HG03039 (cell line): ENCODE data around the gene EEIG1.

Source experiments
- ATAC-seq: cut with Tn5 transposase; IDR thresholded peaks from one replicate; pipeline ENCODE4 v1.9.1; 2021; ENCODE audit warnings: mild to moderate bottlenecking, moderate library complexity; ENCODE audit not compliant: unreplicated experiment

The EEIG1 gene

GRCh38 chr9:128001779-128002298, 21.1 kb upstream of the EEIG1 start:
- no peak for ATAC-seq

DNA sequence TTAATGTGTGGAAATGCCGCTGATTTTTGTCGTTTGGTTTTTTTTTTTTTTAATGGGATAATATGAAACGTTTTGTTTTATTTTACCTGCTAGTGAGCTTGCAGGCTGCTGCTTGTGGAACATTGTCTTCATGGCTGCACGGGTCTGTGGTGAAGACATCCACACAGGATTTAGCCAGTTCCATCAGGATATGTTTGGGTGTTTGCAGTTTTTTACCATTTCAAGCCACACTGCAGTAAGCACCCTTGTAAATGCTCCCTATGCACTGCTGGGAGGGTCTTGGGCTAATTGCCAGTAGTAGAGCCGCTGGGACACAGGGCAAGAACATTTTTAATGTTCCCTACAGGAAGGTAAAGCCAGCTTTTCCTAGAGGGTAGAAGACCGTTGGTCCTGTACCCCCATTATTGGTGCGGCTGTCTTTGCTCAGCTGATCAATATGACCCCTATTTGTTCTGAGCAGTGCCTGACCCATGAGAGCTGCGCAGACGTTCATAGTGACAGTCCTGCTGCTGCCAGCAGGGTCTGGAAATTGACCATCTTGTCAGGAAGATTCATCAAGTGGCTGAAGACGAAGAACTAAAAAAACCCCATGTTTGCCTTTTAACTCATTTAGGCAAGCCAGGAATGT, 20.5 kb upstream of the EEIG1 start:
- ATAC-seq = no peak

- ATAC-seq = no peak
Measured at GRCh38 chr9:127999461-127999860, 18.7 kb upstream of the EEIG1 start.

DNA sequence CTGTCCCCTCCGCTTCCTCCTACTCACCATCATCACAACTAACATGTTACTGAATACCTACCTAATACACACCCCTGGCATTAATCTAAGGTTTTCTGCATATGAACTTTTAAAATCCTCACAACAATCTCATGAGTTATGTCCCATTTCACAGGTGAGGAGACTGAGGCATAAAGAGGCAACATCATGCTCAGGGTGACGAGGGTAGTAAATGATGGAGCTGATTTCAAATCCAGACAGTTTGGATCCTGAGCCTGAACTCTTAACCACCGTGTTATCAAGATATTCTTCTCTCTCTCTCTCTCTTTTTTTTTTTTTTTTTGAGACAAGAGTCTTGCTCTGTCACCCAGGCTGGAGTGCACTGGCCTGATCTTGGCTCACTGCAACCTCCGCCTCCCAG, 12.9 kb upstream of the EEIG1 start:
- no peak for ATAC-seq

- ATAC-seq = no peak
Measured at GRCh38 chr9:127991757-127992274, 11.0 kb upstream of the EEIG1 start.

DNA sequence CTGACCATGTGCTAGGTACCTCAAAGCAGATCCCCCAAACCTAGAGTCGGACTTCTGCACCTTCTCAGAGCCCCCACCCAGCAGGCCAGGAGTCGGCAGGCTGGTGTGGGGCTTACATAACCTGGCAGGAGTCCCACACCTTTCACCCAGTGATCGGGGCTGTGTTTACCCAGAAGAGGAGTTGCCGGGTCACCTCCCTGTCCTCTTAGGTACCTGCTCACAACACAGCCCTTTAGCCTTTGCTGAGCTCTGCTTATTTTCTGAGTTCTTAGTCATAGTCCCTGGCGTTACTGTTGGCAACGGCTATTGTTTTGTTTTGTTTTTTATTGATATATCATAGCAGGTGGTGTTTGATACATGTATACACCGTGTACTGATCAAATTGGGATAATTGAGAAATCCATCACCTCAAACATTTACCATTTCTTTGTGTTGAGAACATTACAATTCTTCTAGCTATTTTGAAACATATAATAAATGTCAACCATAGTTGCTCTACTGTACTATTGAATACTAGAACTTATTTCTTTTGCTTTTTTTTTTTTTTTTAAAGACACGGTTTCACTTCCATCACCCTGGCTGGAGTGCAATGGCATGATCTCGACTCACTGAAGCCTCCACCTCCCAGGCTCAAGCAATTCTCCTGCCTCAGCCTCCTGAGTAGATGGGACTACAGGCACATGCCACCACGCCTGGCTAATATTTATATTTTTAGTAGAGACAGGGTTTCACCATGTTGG, 10.4 kb upstream of the EEIG1 start:
- no peak for ATAC-seq

- no peak for ATAC-seq
Measured at GRCh38 chr9:127990554-127990953, 9.8 kb upstream of the EEIG1 start.

DNA sequence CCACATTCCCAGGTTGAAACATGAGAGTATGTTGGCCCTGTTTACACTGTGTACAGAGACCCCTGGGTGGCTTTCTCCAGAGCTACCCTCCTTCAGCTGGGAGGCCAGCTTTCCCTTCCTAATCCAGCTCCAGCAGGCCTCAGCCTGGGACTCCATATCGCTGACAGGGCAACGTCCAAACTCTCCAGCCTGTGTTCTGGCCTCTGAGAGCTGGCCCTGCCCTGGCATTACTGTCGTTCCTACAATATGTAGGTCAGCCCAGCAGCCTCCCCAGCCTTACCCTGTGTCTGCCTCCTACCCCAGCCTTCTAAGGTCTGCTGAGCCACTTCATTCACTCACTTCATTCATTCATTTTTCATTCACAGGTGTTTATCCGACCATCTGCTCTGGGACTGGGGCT, 8.3 kb upstream of the EEIG1 start:
- no peak for ATAC-seq

DNA sequence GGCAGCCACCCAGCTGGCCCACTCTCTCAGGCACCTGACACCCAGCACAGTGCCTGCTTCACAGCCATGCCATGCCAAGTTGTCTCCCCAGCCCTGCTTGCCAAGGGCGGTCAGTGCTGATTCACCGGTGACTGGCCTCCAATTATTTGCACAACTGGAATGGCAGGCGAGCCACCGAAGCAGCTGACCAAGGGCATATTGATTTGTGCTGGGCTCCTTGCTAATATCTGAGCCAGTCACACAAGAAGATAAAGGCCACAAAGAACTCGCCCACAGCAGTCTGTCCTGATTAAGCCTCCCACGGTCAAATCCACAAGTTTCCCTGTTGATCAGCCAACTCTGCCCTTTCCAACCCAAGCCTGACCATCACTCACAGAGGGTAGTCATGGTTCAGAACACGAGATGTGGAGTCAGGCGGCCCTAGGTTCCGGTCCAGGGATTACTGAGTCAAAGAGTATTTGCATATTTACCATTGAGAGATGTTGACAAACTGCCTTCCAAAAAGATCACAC, 6.4 kb upstream of the EEIG1 start:
- ATAC-seq = no peak

- ATAC-seq = no peak
Measured at GRCh38 chr9:127985011-127985410, 4.2 kb upstream of the EEIG1 start.

DNA sequence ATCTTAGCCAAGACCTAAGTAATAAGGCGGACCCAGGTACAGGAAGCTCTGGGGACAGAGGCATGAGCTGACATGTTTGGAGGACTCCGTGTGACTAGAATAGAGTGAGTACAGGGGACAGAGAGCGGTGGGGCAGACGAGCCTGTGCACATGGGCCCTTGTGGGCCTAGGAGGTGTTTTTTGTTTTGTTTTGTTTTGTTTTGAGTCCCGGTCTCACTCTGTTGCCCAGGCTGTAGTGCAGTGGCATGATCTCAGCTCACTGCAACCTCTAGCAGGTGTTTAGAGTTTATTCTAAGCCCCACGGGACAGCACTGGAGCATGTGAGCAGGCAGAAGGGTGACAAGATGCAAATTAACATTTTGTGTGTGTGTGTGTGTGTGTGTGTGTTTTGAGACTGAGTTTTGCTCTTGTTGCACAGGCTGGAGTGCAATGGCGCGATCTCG, 3.1 kb upstream of the EEIG1 start:
- no peak for ATAC-seq

GRCh38 chr9:127982912-127983311, 2.1 kb upstream of the EEIG1 start:
- ATAC-seq = no peak

- ATAC-seq = no peak
Measured at GRCh38 chr9:127981559-127982121, 851 bp upstream of the EEIG1 start.

GRCh38 chr9:127980060-127980705, 606 bp downstream of the EEIG1 start:
- ATAC-seq = peak; percentile 36

GRCh38 chr9:127979333-127980059, 1.3 kb downstream of the EEIG1 start:
- no peak for ATAC-seq

DNA sequence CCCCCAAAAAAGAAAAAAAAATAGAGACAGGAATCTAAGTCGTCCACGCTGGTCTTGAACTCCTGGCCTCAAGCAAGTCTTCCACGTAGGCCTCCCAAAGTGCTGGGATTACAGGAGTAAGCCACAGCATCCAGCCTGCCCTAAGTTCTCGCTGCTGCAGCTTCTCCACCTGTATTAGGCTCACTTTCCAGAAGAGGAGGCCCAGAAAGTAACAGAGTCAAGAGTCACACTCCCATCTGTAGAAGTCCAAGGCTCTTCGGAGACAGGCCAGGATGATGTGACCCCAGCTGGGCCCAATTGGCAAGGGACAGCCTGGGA, 1.8 kb downstream of the EEIG1 start:
- ATAC-seq = no peak

DNA sequence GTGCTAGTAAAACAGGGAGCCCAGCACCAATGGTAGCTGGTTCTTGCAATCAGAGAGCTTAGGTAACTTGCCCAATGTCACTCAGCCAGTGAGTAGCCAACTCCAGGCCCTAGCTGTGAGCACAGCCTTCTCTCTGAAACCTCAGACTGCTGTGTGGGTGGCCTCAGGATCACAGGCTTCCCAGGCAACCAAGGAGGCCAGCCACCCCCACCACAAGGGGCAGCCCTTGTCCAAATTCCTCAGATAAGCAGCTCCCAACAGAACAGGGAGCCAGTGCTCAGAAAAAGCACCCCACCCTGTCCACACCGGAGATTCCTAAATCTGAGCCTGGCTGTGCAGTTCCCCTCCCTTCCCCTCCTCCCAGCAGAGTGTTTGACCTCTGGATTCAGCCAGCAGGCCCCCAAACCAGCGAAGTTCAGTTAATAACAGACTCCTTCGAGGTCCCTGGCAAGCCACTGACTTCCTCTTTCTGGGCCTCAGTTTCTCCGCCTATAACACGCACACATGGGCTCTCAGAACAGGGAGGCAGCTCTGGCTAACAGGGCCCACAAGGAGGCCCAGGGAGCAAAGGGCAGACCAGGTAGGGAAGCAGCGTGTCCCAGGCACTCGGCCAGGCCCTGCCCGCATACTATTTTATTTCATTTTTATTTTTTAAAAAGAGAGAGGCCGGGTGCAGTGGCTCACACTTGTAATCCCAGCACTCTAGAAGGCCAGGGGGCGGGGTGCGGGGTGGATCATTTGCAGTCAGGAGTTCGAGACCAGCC, 2.7 kb downstream of the EEIG1 start:
- ATAC-seq = no peak

DNA sequence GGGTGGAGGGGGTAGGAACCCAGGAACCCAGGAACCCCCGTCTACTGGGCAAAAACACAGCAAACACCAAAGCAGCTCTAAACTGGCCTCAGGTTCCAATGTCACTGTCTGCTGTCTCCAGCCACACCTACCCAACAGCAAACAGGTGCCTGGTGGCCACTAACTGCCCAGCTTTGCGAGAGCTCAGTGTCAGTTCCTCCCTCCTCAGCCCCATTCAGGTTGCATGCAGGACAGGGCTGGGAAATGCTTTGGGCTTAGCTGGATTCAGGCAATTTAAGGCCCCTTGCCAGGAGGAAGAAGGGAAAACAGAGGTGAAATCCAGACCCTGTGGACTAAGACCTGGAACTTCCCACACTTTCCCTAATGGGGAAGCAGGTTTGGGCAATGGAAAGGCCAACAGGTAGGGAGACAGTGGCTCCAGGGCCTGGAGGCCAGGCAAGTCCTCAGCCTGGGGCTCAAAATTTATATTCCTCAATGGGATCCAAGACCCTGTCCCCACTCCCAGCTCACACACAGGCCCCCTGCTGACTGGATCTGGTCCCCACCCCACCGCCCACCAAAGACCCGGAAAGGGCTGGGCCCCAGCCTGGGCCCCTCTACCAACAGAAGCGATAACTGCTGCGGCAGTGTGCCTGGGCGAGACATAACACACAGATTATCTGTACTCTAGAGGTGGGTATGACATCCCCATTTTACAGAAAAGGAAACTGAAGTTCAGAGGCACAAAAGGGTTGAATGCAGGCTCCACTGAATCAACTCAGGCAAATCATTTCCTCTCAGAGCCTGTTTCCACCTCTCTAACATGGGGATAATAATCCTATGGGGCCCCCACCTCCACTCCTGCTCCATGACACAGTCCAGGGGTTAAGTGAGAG, 3.5 kb downstream of the EEIG1 start:
- ATAC-seq = no peak

DNA sequence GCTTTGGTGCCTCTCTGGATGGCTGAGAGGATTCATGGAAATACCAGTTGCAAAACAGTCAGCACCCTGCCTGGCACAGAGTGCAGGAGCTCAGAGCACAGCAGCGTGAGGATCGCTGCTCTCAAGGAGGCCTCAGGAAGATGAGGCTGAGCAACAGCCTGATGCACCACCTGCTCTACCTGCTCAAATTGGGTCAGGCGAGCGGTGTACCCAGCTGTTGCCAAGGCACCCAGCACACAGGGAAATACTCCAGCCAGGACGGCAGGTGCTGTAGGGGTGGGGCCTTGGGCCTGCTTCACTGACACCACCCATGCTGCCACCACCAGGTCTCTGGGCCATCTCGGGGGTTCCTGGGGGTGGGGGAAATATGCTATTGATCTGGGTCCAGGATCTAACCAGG, 4.3 kb downstream of the EEIG1 start:
- no peak for ATAC-seq
